Type B pancreatic cell (in vitro differentiated cells): ENCODE results near the gene ZNF100. TPM values are rescaled to one million over a fixed set of nuclear protein-coding genes. Genes with fewer than 3 reads are reported as not detected.

Source experiments
- DNase-seq: peaks from one replicate; pipeline ENCODE4 v3.0.0; 2021; ENCODE audit warnings: mixed read lengths; ENCODE audit not compliant: unreplicated experiment; ENCODE audit errors: extremely low spot score
- H3K27ac Mint-ChIP-seq: 2 replicates; pipeline ENCODE4 v1.8.0; 2021; ENCODE audit warnings: mild to moderate bottlenecking, mixed read lengths
- H3K27me3 Mint-ChIP-seq: 2 replicates; pipeline ENCODE4 v1.8.0; 2021; ENCODE audit warnings: mixed read lengths
- H3K36me3 Mint-ChIP-seq: 2 replicates; pipeline ENCODE4 v1.8.0; 2021; ENCODE audit warnings: mixed read lengths
- H3K4me1 Mint-ChIP-seq: one replicate; pipeline ENCODE4 v1.8.0; 2021; ENCODE audit warnings: mixed read lengths; ENCODE audit not compliant: unreplicated experiment
- H3K4me3 Mint-ChIP-seq: 2 replicates; pipeline ENCODE4 v1.8.0; 2021; ENCODE audit warnings: mild to moderate bottlenecking, mixed read lengths
- H3K9me3 Mint-ChIP-seq: 2 replicates; pipeline ENCODE4 v1.8.0; 2021; ENCODE audit warnings: mixed read lengths
- total RNA-seq: library from RNA; stranded (reverse); gene quantifications from 2 replicates; pipeline ENCODE4 v1.2.1, GENCODE V29; 2021; ENCODE audit warnings: low replicate concordance
- TF ChIP-seq, protein P1 (sequence below): fragments of 200-600 bp; sonication (generic); conservative IDR thresholded peaks from 2 replicates; pipeline ENCODE4 v1.5.0; 2021; ENCODE audit warnings: antibody characterized with exemption, mild to moderate bottlenecking

The ZNF100 gene
- total RNA-seq, 1 donor from 2014 or later, result 19.8 TPM

DNA sequence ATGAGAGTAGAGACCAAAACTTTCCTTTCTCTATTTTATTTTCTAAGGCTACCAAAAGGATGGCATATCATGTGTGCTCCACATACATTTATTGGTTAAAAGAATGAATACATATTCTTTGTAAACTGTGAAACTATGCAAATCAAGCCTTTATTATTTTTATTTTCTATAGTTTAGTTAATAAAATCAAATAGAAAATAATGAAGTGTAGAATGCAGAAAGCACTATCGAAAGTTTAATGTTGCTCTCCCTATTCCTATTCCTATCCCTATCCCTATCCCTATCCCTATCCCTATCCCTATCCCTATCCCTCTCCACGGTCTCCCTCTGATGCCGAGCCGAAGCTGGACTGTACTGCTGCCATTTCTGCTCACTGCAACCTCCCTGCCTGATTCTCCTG, 60.3 kb downstream of the ZNF100 start:
- TF ChIP-seq, protein P1, sequence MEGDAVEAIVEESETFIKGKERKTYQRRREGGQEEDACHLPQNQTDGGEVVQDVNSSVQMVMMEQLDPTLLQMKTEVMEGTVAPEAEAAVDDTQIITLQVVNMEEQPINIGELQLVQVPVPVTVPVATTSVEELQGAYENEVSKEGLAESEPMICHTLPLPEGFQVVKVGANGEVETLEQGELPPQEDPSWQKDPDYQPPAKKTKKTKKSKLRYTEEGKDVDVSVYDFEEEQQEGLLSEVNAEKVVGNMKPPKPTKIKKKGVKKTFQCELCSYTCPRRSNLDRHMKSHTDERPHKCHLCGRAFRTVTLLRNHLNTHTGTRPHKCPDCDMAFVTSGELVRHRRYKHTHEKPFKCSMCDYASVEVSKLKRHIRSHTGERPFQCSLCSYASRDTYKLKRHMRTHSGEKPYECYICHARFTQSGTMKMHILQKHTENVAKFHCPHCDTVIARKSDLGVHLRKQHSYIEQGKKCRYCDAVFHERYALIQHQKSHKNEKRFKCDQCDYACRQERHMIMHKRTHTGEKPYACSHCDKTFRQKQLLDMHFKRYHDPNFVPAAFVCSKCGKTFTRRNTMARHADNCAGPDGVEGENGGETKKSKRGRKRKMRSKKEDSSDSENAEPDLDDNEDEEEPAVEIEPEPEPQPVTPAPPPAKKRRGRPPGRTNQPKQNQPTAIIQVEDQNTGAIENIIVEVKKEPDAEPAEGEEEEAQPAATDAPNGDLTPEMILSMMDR, result no peak
- no peaks in the 10 kb centered on the region for H3K36me3 Mint-ChIP-seq
- no peaks in the 10 kb centered on the region for H3K27me3 Mint-ChIP-seq
- H3K4me3 Mint-ChIP-seq, result no peak overlapping the region
- DNase-seq, result no peak
- peaks cover 5% of the 10 kb centered on the region for H3K9me3 Mint-ChIP-seq
- no peaks in the 10 kb centered on the region for H3K4me1 Mint-ChIP-seq
- no peak overlapping the region for H3K27ac Mint-ChIP-seq

DNA sequence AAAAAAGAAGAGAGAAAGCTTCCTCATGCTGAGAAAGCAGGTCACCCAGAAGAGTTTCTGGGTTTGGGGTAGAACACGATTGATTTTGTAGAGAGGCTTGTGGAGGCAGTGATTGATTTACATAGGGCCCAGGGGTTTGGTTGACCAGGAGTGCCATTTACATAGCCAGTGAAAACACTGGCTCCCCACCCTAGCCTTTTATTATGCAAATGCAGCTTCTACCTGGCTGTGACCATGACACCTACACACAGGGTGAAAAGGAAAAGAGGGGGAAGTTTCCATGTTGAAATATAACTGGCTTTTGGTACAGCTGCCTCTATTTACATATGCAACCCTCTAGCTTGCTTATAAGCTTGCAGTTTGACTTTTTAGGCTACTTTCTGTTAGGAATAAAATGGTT, 62.0 kb downstream of the ZNF100 start:
- Mint-ChIP-seq H3K4me3 (no peak overlapping the region), H3K27ac (no peak overlapping the region), H3K36me3 (no peaks in the 10 kb centered on the region), H3K27me3 (no peaks in the 10 kb centered on the region), H3K9me3 (peaks cover 5% of the 10 kb centered on the region), H3K4me1 (no peaks in the 10 kb centered on the region)
- no peak for DNase-seq
- TF ChIP-seq, protein P1, result no peak

DNA sequence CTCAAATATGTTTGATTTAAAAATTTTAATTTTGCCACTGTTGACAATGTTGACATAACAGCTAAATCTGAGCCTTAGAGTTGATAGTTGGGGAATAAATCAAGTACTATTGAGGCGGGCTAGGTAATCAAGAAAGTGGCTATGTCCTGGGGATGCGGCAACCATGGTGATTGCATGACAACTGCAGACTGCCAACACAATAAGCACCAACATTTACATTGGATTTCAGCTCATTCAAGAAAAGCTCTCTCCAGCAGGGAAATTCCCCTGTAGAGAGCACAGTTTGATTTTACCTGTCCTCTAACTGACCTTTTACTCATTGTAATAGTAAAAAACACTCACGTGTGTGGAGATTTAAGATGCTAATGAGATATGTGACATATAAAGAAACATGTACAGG, 63.1 kb downstream of the ZNF100 start:
- Mint-ChIP-seq H3K9me3 (peaks cover 5% of the 10 kb centered on the region), H3K27ac (no peak overlapping the region), H3K4me3 (no peak overlapping the region), H3K36me3 (no peaks in the 10 kb centered on the region), H3K27me3 (no peaks in the 10 kb centered on the region), H3K4me1 (no peaks in the 10 kb centered on the region)
- DNase-seq, result no peak
- TF ChIP-seq, protein P1, result no peak

DNA sequence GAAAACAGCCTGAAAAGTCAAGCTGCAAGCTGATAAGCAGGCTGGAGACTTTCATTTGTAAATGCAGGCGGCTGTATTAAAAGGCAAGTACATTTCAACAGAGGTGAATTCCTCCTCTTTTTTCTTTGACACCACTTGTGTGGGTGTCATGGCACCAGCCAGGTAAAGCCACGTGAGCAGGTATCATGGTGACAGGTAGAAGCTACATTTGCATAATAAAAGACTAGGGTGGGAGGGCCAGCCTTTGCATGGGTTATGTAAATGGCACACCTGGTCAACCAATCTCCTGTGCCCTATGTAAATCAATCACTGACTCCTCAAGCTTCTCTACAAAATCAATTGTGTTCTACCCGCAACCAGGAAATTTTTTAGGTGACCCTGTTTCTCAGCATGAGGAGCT, 68.2 kb downstream of the ZNF100 start:
- TF ChIP-seq, protein P1, result no peak
- H3K27ac Mint-ChIP-seq, result no peak overlapping the region
- H3K27me3 Mint-ChIP-seq, result no peaks in the 10 kb centered on the region
- DNase-seq, result no peak
- H3K9me3 Mint-ChIP-seq, result no peaks in the 10 kb centered on the region
- H3K36me3 Mint-ChIP-seq, result no peaks in the 10 kb centered on the region
- H3K4me1 Mint-ChIP-seq, result peaks cover 6% of the 10 kb centered on the region
- no peak overlapping the region for H3K4me3 Mint-ChIP-seq

DNA sequence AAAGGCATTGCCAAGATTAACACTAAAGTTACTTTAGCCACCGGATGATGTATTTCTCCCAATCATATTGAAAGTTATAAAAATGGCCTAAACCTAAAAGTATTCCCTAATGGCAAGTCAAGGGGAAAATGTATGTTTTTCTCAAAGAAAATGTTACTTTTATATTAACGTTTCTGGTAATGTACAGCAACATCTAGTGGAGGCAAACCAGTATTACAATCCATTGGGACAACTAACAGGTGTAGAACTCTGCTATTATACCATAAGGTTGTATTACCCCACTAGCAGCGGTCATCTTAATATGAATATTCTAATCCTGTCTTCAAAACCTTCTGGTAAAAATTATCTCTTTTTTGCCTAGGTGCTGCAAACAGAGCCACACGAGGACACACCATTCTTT, 69.2 kb downstream of the ZNF100 start:
- no peak for DNase-seq
- TF ChIP-seq, protein P1, result peak; percentile 73
- Mint-ChIP-seq H3K4me1 (peaks cover 6% of the 10 kb centered on the region), H3K36me3 (no peaks in the 10 kb centered on the region), H3K4me3 (no peak overlapping the region), H3K27ac (no peak overlapping the region), H3K27me3 (no peaks in the 10 kb centered on the region), H3K9me3 (no peaks in the 10 kb centered on the region)

DNA sequence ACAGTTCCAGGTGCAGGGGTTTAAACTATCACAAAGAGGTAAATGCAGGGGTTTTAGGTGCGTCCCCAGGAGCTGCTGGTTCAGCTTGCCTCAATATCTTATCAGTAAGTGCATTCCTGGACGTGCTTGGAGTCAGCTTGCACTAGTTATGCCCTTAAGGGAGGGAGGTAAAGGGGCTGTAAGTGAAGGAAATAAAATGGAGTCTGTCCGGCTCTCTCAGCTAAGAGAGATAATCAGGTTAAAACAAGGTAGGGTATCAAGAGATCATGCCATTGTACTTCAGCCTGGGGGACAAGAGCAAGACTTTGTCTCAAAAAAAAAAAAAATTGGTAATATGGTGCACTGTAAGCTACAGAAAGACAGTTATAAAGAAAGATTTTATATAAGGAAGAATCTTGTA, 69.7 kb downstream of the ZNF100 start:
- Mint-ChIP-seq H3K4me3 (peak overlapping the region; percentile 44), H3K4me1 (peaks cover 6% of the 10 kb centered on the region), H3K9me3 (no peaks in the 10 kb centered on the region), H3K27me3 (no peaks in the 10 kb centered on the region), H3K27ac (no peak overlapping the region), H3K36me3 (no peaks in the 10 kb centered on the region)
- no peak for DNase-seq
- TF ChIP-seq, protein P1, result no peak
